GM19238 (cell line): ENCODE results near the gene PDIA6.
"Not testable (repeated sequence)": the region's sequence is repeated elsewhere in the genome, so short reads cannot be mapped to it uniquely, and the experiment has no call there.

ENCODE experiments used
- DNase-seq: peaks from one replicate; pipeline ENCODE4 v3.0.0; 2011; ENCODE audit warnings: low spot score; ENCODE audit not compliant: insufficient read length

PDIA6 gene

DNA sequence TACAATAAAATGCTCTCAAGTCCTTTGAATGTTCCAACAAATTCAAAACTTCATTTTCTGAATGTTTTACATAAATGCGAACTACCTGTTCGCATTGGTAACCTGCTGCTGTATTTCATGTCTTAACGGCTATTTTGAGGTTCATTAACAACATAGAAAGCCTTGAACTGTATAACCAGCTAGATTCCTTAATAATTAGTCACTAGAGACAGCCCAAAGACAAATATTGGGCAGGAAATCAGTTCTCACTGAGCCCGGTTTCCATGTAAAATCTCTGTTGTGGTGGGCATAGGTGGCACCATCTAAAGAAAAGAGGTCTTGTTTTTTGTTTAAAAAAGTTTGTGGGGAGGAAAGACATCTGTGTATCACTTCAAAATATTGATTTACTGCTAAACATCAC lies 29.2 kb downstream of the PDIA6 start:
- DNase-seq: no peak

DNA sequence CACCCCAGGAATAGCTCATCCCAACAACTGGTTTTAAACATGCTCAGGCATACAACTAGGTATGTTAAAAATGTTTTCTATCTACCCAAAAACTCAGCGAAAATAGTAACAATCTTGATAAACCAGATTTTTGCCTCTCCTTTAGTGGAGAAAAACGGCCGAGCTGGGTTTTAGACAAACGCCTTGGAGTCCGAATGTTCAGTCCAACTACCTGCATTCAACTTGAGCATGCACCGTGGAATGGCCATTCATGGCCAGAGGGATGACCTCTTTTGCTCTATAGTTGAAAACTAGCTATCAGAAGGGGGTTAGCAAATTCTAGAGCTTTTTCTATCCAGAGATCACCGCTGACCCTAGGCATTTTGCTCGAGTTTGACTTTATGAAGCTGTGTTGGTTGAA lies 30.8 kb downstream of the PDIA6 start:
- no peak for DNase-seq

DNA sequence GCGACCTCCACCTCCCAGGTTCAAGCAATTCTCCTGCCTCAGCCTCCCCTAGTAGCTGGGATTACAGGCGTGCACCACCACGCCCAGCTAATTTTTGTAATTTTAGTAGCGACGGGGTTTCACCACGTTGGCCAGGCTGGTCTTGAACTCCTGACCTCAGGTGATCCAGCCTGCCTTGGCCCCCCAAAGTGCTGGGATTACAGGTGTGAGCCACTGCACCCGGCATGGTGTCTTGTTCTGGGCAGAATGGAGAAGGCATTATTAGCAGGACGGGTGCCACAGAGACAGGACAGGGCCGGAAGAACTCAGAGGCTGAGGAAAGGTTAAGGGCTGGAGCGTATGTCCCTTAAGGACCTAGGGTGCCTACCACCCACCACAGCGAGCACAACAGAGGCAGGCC lies 31.8 kb downstream of the PDIA6 start:
- DNase-seq: not testable (repeated sequence)

DNA sequence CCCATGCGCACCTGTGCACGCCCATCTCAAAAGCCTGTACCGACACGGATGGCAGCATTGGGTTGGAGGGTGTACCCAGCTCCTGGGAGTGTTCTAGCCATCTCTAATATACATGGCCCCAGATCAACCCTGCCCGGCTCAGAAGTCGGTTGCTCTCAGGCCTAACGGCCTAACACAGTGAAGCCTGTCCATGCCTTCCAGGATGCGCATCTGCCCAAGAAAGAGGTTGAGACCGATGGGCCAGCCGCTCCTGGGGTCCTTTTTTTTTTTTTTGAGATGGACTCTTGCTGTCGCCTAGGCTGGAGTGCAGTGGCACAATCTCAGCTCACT lies 32.1 kb downstream of the PDIA6 start:
- no peak for DNase-seq

DNA sequence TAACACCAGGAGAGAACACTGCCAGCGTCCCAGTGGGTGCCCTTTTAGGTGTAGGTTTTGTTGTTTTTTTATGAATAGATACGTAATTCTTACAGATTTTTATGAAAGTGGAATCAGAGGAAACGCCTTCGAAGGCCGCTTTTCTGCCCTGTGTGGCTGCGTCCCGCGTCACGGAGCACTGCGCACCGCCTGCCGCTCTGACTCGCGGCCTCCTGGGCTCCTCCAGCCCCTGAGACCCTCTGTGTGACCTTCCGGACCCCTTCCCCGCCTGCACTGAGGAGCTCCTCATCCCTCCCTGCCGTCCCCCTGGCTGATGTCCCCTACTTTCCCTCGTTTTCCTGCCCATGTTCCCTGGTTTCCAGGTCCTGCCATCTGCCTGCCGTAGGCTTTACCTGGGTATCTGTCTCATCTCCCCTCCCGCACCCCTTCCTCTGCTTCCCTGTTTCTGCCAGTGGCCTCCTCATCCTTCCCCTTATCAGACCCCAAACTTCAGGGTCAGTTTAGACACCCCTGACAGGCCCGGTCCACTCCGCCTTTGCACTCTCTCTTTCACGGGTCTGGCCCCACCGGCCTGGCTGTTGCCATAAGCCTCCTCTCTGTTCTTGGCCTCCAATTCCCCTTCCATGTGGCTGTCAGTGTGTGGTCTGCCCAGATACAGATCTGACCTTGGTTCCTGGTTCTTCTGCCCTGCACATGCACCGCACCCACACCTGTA lies 32.7 kb downstream of the PDIA6 start:
- no peak for DNase-seq

DNA sequence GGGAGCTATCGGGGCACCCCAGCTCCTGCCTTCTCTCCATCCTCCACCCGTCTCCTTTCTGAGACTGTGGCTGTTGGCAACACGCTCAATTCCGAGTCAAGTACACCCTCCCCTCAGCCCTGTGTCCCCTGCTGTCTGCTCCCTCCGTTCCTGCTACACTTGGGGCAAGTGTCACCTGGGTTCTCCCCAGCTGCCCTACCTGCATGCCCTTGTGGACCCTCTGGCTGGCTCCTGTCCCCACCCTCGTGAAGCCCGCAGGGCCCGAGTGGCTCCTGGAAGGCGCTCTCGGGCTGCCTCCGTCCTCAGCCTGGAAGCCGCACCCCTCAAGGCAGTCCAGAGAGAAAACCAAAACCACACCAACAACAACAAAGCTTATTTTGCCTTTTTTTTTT lies 33.9 kb downstream of the PDIA6 start:
- no peak for DNase-seq

DNA sequence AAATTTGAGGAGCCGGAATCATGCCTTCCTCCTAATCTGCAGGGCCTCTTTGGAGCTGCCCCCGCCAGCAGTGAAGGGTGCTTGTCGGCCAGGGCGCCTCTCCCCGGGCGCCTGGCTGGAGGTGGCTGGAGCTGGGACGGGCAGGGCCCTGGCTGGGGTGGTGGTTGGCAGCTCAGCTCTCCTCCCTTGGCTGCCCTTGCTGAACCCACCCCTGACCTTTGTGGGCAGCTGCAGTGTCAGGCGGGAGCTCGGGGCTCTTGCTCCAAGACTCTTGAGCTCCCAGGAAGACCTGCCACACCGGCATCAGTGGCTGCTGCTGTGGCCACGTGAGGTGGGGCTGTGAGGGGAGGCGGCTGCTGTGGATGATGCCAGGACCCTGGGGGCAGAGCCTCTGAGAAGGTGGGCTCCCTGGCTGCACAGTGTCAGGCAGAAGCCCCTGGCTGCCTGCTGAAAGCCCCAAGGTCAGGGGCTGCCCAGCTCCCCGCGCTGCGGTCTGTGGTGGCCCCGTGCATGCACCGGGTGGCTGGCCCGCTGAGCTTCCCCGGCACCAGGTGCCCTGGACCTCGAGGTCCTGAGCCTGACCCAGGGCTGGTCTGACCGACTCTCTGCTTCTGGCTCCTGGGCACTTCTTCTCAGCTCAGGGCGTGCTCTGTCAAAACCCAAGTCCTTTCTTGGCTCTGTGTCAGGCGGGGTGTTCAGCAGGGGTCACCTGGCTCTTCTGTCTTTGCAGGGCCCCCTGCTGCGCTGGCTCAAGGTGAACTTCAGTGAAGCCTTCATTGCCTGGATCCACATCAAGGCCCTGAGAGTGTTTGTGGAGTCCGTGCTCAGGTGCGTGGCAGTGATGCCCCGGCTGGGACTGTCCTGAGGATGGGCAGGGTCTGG lies 34.5 kb downstream of the PDIA6 start:
- DNase-seq: no peak

DNA sequence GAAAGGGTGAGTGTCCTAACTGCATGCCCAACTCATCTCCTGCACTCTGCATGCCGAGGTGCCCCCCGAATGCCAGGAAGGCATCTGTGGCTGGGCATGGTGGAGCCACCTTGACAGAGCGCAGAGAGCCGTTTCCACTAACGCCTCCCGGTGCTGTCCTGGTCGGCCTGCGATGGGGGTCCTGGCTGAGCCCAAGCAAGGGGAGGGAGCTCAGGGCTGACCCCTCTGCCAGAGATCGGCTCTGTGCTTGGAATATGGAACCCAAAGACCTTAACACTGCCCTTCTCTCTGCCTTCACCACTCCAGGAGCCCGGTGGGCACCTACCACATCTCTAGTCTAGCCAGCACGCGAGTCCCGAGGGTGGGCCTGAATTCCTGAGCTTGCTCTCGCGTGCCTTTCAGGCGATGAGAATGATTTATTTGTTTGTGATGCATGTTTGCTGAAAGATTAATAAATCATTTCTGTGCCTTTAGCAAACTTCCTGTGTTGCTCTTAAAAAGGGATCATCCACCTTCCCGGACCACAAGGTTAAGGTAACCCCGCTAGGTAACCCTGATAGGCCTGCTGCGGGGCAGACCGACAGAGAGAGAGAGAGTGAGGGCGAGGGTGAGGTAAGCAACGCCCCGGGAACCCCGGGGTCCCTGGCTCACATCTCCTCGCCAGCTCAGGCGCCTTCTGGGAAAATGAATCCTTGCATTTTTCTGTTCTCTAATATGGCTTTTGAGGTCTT lies 35.3 kb downstream of the PDIA6 start:
- DNase-seq: no peak

DNA sequence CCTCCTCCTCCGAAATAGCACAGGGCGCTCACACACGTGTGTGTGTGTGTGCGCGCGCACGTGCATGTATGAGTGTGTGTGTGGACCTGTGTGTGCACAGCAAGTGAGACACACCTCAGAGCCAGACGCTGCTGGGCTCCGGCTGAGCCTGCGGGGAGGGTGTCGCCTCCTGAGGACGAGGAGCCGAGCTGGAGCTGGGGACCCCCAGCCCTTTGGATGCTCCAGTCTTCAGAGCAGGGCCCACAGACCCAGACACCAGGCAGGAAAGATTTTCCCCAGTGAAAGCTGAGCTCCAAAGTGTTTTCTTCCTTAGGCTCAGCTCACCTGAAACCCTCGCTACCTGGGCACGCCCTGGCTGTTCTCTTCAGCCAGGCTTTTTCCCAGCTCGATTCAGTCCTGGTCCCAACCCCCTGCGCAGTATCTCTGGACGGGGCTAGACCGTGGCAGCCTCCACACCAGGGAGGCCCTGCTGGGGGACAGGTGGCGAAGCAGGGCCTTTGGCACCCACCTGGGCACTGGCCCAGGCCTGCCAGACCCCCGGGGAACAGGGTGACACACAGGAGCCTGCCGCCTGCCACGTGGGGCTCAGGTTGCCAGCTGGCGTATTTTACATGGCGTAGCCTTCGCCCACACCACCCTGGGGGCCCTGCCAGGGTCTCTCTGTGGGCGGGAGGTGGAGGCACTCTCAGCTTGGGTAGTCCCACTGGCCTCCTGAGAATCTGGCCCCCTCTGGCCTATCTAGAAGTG lies 36.2 kb downstream of the PDIA6 start:
- no peak for DNase-seq

DNA sequence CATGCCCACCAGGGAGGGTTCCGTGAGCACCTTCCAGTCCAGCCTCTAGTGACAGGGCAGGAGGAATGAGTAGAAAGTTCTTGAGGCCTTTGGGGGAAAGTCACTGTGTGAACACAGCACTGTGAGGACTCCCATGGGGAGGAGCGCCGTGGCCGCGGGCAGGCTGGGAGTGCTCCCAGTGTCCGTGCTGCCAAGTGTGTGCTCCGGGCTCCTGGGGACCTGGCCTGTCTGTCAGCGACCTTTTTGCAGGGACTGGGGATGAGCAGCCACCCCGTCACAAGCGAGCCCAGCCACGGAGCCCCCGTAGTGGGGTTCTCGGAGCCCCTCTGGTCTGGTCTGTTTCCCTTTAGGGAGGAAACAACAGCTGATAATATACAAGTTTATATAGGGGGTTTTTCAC lies 36.8 kb downstream of the PDIA6 start:
- no peak for DNase-seq

DNA sequence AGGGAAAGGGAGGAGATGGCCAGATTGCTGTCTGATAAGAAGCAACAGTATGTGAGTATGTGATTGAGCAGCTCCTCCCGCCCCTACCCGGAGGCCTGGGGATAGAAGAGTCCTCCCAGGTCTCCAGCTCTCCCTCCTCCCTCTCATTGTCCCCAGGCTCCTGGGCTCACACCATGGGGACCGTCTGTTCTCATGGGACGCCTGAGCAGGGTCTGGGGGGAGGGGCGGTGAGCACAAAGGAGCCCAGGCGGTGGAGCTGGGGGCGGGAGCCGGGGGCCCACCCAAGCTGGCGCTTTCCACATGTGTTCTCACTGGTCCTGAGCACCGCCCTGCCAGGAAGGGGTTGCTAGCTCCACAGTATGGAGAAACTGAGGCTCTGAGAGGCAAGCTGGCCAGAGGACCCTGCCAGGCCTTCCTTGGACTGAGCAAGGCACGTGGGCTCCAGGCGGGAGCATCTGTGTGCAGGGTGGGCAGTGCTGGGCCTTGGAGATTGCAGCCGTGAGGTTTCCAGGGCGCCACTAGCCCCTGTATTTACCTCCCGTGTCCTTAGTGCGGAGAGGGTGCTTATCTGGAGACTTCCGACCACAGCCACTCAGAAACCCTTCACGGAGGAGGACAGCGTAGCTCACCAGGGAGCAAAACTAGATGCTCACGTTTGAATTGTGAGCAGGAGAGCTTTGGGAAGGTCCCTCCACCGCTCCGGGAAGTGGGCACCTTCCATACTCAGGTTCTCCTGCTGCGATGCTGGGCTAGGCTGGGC lies 37.4 kb downstream of the PDIA6 start:
- DNase-seq: no peak

DNA sequence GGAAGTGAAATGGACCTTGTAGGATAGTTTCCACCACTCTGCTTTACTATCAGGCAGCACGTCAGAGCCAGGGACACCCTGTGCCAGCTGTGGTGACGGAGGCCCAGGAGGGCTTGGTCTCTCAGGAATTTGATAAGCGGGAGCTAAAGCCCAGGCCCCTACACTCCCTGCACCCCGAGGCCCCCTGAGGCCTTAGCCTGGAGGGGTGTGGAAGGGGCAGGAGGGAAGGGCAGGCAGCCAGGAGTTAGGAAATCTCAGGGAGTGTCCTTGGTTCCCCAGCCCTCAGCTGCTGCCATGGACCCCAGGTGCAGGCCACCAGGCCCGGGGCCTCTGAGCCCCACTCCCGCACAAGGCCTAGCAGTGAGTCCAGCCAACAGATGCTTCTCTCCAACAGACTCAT lies 38.2 kb downstream of the PDIA6 start:
- DNase-seq: no peak

DNA sequence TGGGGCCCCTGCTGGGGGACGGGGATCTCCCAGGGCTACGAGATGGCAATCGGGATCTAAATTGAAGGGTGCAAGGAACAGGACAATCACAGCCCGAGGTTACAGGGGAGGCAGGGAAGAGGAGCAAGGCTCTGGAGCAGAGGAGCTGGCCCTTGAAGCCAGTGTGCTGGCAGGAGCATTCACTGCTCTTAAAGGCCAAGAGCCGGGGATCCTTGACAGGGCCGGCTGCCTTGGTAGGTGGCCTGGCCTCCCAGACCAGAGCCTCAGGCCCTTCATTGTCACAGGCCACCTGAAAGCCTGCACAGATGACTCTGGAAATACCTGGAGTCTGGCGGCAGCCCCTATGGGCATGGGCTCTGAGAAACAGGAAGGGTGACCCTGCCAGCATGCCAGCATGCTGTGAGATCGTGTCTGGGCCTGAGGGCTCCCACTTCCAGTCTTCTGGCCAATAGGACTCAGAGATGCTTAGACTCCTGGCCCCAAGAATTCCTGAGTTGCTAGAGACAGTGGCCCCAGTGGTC lies 38.7 kb downstream of the PDIA6 start:
- no peak for DNase-seq

DNA sequence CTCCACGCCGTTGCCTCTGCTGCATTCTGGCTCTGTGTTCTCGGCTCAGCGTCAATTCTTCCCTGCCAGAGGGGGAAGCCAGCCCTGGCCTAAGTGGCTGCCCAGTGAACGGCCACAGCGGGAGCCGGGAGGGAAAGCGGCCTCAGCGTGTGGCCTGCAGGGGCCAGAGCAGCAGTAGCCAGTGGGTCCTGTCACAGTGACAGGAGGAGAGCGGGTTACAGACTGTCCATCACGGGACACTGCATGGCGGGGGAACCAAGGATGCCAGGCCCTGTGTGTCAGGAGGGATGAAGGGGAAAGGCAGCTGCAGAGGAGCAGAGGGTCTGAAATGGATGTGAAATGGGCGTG lies 39.7 kb downstream of the PDIA6 start:
- DNase-seq: no peak

DNA sequence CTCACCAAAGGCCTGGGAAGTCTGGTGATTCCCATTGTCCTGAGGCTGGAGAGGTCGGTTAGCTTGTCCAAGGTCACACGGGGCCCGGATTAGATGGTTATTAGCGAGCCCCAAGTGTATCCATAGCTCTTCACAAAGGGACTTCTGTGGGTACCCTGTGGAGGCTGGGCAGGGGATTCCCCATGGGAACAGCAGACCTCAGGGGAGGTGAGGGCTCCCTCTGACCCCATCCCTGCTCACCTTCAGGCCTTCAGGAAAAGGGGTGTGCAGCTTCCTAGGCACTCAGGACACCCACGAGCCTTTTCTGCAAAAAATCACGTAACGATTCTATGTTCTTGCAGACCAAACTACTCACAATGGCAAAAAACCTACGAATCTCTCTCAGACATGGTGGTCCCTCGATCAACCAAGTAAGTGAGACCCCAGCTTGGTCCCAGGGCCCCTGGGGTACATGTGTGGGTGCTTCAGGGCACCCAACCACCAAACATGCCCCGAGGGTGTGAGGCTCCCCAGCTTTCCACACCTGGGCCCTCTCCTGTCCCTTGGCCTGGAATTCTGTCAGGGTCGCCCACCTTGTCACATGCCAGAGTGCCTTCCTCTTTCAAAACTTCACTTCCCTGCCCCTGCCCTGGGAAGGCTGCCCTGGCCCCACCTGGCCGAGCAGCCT lies 40.3 kb downstream of the PDIA6 start:
- no peak for DNase-seq

DNA sequence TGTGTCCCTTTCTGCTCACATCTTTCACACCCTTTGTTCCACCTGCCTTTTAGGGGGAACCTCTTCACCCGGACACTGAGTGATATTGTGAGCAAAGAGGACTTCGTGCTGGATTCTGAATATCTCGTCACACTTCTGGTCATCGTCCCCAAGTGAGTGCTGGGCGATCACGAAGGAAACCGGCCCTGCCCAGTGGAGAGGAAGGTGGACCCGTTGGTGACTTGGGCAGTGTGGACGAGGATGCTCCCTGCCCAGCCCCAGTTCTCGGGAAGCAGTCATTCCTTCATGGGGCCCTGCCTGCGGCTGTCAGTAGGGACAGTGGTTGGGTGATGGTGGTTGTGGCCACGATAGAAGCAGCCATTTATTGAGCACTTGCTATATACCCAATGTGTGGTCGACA lies 40.8 kb downstream of the PDIA6 start:
- no peak for DNase-seq

DNA sequence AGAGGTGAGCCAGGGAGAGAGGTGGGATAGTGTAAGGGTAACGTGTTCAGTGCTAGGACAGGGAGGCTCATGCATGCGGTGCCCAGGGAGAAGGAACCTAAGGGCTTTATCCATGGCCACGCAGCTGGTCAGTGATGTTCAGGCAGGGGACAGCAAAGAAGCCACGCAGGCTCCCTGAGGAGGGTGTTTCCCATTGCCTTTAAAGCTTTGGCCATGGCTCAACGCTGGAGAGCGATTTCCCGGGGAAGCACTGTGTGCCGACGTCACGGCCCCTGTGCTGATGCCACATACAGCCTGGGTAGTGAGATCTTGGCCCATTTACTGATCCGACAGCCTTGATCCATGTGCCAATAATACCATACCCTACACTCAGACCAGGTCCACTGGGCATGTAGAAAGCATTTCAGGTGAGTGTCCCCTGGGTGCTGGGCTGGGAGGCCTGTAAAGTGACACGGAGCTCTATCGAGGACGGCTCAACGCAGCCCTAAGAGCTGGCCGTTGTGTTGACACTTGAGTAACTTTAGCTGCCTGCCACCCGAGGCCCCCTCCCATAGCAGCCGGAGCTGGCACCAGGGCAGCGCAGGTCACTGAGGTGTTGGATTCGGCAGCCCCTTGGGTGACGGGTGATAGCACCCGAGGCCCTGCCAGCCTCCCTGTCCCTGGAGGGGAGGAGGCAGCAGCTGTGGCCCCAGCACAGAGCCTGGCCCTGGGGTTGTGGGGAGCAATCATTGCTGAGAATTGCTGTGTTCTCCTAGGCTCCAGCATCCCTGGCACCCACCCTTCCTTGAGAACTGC lies 41.4 kb downstream of the PDIA6 start:
- no peak for DNase-seq

DNA sequence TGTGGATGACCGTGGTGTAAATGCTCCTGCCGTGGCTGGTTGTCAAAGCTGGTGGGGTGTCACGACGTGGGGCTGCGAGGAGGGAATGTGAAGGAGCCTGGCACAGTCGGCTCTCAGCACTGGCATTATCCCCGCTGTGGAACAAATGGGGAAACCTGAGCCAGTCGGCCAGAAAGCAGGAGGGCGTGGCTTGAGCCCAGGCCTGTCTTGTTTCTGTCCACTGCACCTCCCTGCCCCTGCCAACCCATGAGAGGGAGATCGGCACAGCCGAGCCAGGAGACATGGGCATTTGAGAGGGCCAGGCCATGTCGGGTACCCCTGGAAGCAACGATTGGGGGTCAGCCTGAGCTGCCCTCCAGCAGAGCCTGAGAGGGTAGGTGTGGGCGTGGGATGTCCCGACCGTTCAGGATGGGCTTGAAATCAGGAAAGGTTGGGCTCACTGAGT lies 44.5 kb downstream of the PDIA6 start:
- DNase-seq: no peak

DNA sequence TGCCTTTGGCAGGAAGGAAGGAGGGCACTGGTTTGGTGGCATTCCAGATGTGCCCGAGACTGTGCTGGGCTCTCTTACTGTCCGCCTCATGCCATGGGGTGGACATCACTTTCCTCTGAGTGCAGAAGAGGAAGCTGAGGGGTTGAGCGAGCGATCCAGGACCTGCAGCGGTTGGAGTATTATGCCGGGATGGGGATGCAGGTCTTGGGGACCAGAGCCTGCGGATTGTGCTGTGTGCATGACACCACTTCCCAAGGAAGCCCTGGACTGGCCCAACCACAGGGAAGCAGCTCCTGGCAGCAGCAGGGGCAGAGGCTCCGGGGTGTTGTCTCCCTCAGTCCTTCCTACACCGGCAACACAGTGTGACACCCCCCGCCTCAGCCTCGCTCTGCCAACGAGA lies 46.7 kb downstream of the PDIA6 start:
- DNase-seq: no peak
